ENCODE measurements around the gene PWWP2B. TPM values are rescaled to one million over a fixed set of nuclear protein-coding genes. Genes with fewer than 3 reads are reported as not detected.

PWWP2B gene
- total and polyA plus RNA-seq, 2 of the 8 experiments (the other 6 are each of a cell fraction or from before 2014, with no cell fraction given): 5.3 to 10.8 TPM

- TF ChIP-seq CTCF (IDR thresholded peaks at IDR 0.05; ENCODE audit: control extremely low read depth in 1 of 3, insufficient read depth in 1 of 3, low read depth in 1 of 3, low read length in 3 of 3) (no peak), RFX5 (IDR thresholded peaks at IDR 0.05; ENCODE audit: borderline replicate concordance, low read depth, low read length) (no peak), SP4 (IDR thresholded peaks at IDR 0.05; ENCODE audit: low read length) (no peak), EP300 (IDR thresholded peaks at IDR 0.05; ENCODE audit: borderline replicate concordance in 1 of 2, low read depth in 2 of 2, low read length in 2 of 2) (no peak), KDM4A (IDR thresholded peaks at IDR 0.05; ENCODE audit: low read depth, low read length, severe bottlenecking) (no peak), CREB1 (IDR thresholded peaks at IDR 0.05) (no peak), MAFK (IDR thresholded peaks at IDR 0.05; ENCODE audit: low read depth, low read length) (no peak)
These were observed 34.7 kb downstream of the PWWP2B start (continued) for GRCh38 chr10:132431537-132432175.

Data from H1 (cell line).